Hindlimb muscle (tissue), 1 donor: ENCODE results near the gene SLC6A12. TPM values are rescaled to one million over a fixed set of nuclear protein-coding genes. Genes with fewer than 3 reads are reported as not detected.

ENCODE experiments used
- DNase-seq: peaks from one replicate; pipeline ENCODE4 v3.0.0-alpha.2; 2013
- polyA plus RNA-seq: library from polyadenylated mRNA; unstranded; fragments of 120-200 nt; gene quantifications from one replicate; pipeline ENCODE4 v1.2.1, GENCODE V29; 2013; ENCODE audit not compliant: insufficient read length

The SLC6A12 gene
- polyA plus RNA-seq, 1 donor = 0.75 TPM

DNA sequence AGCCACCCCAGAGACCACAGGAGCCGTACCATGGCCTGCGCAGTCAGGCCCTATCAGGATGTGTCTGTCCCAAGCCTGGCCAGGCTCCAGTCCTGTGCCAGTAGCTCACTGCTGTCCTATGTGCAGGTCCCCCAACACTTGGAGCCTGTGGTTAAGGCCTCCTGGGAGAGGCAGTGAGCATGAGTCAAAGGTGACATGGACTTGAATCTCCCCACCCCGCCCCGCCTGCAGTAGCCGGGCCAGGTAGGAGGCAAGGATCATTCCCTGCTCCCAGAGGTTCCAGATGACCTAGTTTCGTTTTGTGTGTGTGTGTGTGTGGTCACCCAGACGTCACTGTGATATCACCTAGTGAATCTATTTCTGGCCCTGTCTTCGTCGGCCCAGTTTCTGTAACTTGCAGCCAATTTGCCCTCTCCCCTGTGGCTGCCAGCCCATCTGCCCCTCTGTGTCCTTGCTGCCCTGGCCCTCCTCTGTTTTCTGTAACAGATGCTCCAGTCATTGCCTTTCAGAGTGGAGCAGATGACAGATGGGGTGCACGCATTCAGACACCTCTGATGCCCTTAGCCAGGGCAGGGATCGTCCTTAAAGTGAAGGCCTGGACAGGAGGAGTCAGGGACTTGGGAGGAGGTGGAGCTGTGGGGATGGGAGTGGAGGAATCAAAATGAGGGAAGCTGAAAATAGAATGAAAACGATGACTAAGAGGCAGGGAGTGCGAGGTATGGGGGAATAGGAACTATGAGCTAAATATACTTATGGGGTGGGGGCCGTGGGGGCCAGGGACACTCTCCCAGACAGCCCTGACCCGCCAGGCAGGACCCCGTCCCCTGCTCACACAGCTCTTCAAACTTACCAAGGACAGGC lies 37.4 kb downstream of the SLC6A12 start:
- DNase-seq = no peak

DNA sequence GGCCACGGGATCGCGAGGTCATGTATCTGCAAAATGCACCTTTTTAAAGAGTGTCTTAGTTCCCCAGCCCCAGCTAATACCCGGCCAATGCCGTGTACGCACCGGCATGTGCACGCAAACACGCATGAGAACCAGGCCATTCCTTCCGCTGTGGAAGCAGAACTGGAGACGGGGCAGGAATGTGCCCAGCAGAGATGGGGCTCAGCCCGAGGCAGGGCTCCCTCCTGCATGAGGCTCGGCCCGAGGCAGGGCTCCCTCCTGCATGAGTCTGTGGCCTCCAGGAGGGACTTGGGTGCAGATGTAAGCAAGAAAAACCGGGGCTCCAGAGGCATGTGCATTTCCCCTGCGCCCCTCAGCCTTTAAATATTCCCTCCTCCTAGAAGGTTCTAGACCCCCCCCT lies 38.2 kb downstream of the SLC6A12 start:
- no peak for DNase-seq

DNA sequence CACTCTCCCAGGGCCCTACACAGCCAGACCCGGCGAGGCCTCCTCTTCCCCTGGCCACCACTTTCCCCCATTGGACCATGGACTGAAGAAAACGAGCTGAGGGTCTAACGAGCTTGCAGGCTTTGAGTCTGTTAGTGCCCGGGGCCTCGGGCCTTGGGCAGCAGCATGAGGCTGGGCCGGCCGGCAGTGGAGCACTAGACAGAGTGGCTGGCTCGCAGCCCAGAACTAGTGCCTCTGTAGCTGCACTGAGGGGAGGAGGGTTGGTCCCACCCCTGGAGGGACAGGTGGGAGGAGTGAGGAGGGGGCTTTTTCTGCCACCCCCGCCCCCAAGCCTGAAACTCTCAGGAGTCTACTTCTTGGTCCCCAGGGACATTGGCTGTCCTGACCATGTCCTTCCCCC lies 38.7 kb downstream of the SLC6A12 start:
- no peak for DNase-seq

DNA sequence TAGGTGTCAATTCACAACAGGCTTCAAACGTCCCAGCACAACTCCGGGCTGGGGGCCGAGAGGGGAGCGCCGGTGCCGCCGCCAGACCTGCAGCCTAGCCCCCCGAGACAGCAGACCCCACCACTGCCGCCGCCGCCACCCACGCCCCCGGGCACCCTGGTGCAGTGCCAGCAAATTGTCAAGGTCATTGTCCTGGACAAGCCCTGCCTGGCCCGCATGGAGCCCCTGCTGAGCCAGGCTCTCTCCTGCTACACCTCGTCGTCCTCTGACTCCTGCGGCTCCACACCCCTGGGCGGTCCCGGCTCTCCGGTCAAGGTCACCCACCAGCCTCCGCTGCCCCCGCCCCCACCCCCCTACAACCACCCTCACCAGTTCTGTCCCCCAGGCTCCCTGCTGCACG lies 39.4 kb downstream of the SLC6A12 start:
- no peak for DNase-seq

DNA sequence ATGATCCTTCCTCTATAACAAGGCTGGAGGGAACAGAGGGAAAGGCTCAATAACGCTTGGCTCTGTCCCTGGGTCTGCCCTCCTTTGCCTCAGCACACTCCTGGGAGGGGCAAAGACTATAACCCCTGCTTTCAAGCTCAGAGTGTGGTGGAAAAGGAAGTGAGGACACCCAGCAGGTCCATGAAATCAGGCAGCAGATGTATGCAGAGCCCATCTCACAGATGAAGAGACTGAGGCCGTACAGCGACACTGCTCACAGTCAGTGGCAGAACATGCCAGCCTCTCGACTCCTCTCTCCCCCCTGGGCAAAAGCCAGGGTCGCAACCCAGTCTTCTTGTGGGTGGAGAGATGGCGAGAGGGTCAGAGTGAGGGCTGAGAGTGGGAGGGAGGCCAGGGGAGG lies 39.8 kb downstream of the SLC6A12 start:
- no peak for DNase-seq

DNA sequence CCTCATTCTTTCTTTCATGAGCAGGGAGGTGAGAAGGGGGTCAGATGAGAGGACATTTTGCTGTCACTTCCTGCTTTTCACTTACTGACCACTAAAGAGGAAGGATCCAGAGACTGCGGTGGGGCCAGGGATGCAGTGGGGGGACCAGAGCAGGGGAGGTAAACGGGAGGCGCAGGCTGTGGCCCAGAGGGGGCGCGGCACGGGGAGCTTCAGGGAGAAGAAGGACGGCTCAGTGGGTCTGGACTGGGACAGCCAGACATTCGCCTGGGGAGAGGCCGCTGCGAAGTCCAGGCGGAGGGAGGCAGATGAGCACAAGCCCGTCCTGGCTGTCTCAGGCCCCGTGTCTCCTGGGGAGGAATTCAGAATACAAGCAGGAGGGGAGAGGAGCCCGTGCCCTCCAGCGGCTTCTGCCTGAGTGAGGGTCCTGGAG lies 41.2 kb downstream of the SLC6A12 start:
- no peak for DNase-seq

DNA sequence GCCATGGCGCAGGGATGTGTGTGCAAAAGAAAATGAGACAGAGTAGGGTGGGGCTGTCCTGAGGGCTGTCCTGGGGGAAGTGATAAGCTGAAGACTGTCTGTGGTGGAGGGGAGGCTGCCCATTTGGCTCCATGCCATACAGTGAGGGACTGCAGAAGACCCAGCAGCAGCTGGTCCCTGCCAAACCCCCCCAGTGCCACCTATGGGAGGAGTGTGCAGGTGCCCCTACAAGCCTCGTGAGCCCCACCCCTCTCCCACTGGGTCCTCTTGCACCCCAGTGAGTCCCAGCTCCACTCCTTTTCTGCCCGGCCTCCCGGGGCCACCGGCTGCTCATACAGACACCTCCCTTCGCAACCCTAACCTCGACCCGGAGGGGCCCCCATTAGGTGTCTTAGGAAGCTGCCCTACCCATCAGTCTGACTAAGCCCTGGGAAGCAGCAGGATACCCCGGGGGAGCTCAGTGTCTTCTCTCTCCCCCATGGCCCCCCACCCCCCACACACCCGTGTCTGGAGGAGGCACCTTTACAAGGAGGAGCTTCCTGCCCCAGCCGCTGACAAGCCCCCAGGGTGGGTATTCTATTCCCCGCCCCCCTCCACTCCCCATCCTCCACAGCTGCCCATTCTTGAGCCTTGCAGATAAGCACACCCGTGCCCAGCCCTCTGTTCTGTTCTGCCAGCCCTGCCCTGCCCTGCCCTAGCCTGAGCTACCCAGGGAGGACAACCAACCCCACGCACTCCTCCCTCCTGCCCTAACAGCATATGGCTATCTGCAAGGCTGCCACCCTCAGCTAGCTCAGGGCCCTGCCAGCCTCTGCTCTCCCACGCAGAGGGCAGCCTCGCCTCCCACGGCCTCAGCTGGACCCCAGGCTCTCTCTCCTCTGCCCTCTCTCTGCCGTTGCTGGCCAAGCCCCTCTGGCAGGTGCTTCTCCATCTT lies 41.9 kb downstream of the SLC6A12 start:
- DNase-seq = no peak

DNA sequence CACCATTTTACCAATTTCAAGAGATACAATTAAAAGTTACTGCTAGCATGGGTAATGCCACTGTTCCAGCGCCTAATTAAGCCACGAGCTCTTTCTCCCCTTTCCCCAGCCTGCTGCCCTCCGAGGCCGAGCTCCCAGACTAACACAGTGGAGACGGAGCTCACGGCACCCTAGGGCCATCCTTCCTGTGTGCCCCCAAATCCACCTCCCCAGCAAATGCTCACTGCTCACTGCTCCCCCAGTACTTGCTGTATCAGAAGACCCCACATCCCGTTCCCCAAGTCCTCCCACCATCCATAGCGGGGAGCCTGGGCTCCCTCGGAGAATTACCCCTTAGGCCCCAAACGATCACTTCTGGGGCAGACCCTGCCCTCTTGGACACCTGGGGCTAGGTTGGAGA lies 42.7 kb downstream of the SLC6A12 start:
- DNase-seq = no peak

DNA sequence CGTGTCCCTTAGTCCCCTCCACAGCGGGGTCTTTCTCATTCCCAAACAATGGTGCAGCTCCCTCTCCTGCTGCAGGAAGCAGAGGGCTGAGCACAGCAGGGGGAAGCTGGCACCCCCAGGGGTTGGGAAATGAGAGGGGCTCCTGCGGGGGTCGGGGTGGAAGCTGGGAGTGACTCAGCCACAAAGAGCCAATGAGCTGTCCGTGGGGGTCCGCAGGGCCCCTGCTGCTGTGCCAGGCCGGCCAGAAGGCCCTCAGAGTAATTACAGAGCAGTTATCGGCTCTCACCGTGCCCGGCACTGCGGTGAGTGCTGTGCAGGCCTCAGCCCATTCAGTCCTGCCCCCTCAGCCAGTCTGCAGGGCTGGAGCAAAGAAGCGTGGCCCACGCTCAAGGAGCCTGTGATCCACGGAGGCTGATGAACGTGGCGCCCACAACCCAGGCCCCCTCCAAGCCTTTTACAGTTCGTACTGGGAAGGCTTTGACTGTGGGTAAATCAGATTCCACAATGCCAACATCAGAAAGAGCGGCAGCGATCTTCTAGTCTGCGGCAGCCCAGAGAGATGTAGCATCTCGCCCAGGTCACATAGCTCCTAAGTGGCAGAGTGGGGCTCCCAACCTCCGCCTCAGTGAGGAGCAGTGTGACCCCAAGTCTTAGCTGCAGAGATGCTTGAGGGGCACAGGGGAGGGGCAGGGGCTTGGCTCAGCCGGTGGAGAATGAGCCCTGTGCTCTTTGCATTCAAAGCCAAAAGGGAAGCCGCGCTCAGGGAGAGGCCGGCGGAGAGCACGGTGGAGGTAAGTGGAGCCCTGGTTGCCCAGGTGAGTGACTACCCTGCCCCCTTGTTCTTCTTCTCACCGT lies 43.4 kb downstream of the SLC6A12 start:
- no peak for DNase-seq

DNA sequence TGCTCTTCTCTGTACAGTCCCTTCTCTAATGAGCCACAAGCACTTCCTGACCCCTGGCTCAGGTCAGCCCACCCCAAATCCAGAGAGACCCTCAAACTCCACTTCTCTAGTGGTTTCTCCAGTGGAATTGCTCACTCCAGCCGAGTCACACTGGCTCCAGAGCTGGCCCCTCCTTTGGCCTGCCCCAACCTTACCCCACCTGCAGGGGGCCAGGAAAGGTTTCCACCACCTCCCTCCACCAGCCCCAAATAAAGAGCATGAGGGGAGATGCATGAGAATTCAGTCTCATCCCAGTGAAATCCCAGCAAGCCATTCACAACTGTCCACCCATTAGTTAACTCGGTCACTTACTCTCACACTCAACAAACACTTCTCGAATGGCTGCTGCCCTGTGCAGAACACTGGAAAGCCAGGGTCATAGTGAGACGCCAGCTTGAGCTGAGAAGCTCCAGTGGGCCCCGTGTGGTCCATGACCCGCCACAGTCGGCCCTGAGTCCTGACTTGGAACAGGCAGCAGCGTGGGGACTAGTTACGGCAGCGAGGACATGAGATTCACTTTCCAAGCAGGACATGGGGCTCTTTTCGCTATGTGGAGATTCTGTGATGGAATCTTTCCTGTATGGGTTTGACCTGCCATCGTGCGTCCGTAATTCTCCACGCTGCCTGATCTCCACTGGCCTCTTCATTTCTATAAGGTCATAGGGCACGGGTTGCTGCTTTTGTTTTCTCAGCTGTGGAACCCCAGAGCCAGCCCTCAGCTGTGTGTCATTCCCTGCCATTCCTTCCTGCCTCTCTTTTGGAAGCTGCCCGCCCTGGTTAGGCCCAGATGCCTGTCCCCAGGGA lies 44.2 kb downstream of the SLC6A12 start:
- DNase-seq = no peak

DNA sequence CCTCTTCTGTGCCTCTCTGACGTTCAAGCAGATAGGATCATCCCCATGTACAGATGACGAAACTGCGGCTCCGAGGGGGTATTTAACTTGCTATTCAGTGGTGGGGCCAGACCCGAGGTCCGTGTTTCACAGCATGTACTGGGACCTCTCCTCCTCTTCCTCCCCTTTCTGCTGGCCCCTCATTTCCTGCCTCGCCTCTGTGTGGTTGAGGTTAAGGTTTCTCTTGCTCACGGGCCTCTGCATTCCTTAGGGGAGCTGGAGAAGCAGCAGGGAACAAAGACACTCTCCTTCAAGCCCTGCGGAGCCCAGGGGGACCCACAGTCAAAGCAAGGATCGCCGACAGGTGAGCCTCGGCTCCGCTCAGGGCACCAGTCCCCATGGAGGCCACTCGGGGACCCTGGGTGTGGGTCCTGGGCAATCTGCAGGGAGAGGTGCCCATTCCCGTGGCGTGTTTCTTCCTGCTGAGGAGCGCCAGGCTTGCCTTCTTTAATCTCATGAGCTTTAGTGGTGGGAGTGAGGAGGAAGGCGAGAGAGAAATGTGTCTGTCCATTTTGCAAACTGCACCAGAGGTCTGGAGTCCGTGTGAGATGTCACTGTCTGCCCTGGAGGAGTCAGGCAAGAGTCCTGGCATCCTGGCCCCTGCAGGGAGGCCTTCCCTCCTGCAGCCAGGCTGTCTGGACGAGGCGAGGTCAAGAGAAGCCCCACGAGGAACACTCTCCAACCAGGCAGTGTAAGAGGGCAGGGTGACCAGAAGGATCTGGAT lies 45.0 kb downstream of the SLC6A12 start:
- no peak for DNase-seq

DNA sequence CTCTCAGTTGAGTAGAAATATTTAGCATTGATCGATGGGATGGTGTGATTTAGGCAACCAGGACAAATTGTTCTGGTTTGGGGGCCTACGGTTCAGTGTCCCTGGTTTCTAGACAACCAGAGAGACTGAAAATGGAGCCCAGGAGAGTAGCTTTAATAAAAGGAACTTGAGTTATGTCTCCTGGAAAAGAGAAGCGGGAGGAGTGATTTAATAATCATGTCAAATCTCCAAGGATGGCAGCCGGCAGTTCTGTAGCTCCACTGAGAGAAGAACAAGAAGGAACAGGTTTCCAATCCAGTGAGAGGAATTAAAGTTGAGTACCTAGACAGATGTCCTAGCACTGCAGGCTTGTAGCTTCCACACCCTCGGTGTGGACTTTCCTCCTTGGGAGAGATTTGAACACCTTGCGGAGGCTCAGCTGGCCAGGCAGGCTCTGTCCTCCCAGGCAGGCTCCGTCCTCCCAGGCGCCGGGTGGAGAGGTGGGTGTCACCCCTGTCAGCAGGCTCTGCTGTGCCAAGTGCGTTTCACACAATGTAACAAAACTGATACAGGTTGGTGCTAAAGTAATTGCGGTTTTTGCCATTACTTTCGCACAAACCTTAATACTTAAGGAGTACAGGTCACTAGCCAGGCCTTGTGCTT lies 45.9 kb downstream of the SLC6A12 start:
- no peak for DNase-seq

DNA sequence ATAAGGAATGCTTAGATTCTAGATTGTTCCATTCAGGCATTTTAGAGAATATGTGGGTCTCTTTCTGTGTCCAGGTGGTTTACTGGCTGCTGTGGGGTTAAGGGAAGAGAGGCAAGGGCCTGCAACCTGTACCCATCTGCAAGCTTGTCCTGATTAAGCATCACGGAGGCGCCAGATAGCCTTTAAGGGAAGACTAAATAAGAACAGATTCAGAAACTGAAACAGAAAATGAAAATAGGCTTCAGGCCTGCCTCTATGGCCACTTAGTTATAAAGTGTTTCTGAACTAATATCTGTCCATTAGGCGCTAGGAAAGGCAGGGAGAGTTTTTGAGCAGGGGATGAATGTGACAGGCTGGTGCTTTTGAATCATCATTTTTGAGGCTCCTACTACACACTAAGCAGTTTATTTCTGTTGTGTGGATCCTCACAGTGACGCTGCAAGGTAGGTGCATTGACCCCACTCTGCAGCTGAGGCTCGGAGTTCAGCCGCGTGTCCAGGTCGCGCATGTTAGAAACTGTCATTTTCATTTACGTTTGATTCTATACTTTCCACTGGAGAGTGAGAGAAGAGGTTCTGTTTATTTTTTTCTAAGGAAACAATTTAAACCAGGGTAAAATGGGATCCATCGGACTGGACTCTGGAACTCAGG lies 47.4 kb downstream of the SLC6A12 start:
- no peak for DNase-seq

DNA sequence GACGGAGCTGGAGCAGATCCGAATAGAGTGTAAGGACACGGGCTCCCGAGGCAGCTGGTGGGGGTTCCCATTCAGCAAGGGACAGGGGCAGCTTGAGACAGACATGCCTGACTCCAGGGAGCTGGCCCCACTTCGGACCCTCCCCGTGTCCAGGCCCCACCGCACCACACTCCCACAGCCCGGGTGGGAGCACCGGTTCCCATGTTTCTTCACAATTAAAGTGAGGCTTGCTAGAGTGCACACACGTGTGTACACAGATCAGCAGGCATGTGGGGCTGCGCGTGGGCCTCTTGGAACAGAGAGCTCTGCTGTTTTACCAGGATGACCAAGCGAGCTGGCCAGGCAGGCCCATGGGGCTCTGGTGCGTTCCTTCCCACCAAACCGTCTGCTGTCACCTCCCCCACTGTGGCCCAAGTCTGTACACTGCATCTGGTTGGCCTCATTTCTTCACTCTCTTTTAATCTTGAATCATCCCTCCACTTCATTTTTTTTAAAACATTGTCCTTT lies 48.0 kb downstream of the SLC6A12 start:
- DNase-seq = no peak

DNA sequence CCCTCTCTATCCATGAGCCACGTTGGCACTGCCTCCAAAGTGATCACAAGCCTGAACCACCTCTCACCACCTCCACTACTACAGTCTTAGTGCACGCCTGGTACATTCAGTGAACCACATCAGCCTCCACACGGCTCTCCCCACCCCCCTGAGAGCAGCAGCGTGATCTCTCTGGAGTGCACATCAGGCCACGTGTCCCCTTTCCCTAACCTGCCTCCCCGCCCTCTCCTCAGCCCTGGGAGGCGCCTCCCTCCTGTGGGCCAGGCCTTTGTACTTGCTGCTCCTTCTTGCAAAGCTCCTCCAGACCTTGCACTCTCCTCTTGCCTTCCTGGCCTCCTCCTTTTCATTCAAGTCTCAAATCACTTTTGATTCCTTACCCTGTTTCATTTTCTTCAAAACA lies 49.8 kb downstream of the SLC6A12 start:
- DNase-seq = no peak

DNA sequence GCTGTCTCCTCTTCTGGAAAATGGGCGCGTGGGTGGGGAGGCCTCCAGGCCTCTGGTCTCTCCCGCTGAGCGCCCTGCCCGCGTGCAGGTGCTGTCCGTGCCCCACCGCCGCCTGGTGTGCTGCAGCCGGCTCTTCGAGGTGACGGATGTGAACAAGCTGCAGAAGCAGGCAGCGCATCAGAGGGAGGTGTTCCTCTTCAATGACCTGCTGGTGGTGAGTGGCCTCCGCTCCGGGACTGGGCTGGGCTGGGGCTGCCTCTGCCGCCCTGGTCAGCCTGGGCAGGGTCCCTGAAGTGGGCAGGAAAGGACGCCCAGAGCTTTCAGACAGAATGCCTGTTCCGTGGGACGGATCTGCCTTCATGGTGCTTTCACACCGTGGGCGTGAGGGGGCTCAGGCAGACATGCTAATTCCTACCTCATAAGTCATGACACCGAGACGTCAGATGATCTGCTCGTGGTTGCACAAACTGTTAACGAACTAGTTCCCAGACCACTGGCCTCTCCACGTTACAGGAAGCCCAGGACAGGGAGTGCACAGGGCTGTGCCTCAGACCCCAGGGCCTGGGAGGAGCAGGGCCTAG lies 50.5 kb downstream of the SLC6A12 start:
- no peak for DNase-seq

DNA sequence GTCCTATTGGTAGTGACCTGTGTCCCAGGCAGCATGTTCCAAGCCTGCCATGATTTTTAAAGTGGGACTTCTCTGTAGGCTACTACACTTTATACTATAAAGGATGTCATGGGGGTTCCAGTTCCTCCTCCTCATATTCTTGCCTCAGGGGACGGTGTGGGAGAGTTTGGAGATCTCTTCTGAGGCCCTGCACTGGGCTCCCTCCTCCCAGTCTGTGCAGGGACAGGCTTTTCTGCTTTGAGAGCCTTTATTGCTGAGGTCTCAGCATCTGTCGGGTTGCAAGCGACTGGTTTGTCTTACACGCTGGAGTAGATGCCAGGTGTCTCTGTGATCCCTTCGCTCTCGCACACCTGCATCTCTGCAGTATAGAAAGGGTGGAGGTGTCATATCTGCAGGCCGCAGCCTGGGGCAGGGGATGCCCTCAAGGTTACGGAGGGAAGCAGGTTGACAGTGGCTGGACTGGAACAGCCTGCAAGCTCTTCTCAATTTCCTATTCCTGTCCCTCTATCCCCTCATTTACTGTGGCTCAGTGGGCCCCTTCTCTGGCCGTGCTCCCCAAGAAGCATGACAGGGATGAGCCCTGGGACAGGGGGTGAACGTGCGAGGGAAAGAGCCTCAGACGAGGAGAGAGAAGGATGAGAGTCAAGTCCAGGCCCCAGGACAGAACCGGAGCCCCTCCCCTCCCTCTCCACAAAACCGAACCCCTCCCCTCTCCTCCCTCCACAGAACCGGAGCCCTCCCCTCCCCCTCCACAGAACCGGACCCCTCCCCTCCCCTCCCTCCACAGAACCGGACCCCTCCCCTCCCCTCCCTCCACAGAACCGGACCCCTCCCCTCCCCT lies 51.3 kb downstream of the SLC6A12 start:
- no peak for DNase-seq

DNA sequence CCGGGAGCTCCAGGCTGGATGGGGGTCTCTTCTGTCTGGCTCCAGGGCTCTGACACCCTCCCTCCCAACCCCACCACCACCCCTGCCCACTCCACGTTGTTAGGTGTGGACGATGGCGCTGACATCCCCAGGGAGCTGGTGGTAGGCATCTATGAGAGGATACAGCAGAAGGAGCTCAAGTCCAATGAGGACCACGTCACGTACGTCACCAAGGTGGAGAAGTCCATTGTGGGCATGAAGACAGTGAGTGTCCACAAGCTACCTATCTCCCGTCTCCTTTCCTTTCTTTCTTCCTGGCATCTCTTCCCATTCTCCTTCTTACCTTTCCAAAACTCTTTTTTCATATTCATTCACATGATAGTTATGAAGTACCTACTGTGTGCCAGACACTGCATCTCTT lies 52.1 kb downstream of the SLC6A12 start:
- no peak for DNase-seq
